Stimulated activated naive CD4-positive, alpha-beta T cell (primary cell): ENCODE data around the gene VCP.

Experiments
- DNase-seq, 6 experiments: peaks; one replicate each; lab custom pipeline; 2025; lab: John Stamatoyannopoulos, UW

The VCP gene

DNA sequence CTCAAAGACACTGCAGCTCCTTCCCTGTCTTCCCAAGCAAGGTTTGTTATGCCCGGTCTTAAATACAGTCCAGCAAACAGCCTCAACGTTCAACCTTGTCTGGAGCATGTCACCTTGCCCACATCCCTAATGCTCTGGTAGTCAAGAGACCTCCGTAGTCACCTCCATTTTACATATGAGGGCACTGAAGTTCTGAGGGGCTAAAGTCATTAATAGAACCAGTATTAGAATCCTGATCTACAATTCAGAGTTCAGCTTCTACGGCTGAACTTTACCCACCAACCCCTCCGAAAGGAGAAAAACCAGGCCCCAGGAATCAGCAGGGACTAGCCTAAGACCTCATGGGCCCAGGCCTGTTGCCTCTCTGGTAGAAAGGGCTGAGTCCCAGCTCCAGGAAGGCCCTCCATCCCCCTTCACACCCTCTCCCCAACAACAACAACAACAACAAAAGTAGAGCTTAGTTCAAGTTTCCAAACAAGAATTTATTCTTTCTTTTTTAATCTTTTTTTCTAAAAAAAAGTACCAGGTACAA is 31.3 kb upstream of the VCP start:
- DNase-seq: no peak

- peak; percentile 81 to 92 (median 88) for DNase-seq
These were observed 30.6 kb upstream of the VCP start, which contains the start of gene STOML2 for GRCh38 chr9:35102769-35103659. Gene STOML2, minus strand, starts transcription at chr9:35103131. Its CDS starts 37 bp downstream, at chr9:35103094.

- no peak for DNase-seq
These were observed 30.0 kb upstream of the VCP start for GRCh38 chr9:35102465-35102768.

GRCh38 chr9:35097573-35097972 is 25.1 kb upstream of the VCP start:
- DNase-seq: no peak

- DNase-seq: peak; percentile 82 to 98 (median 90)
These were observed 23.8 kb upstream of the VCP start, which contains the start of gene PIGO for GRCh38 chr9:35096035-35096849. Gene PIGO, minus strand, starts transcription at chr9:35096591. Its CDS starts 1,026 bp downstream, at chr9:35095565.

DNA sequence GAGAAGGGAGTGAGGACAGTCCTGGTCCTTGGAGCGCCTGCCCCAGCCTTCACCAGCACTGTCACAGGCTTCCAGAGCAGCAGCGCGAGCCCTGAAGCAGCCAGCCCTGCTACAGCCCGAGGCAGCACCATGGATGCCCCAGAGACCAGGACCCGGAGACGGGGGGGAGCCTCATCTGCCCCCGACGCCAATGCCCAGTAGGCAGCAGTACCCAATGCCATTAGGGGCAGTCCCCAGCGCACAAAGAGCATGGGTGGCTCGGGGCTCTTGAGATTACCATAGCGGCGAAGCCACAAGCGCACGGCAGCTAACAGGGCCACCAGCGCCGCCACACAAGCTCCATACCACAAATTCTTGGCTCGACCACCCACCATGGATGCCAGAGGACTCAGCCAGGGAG is 19.1 kb upstream of the VCP start:
- no peak for DNase-seq

- DNase-seq: no peak
These were observed 17.0 kb upstream of the VCP start for GRCh38 chr9:35089434-35089833.

DNA sequence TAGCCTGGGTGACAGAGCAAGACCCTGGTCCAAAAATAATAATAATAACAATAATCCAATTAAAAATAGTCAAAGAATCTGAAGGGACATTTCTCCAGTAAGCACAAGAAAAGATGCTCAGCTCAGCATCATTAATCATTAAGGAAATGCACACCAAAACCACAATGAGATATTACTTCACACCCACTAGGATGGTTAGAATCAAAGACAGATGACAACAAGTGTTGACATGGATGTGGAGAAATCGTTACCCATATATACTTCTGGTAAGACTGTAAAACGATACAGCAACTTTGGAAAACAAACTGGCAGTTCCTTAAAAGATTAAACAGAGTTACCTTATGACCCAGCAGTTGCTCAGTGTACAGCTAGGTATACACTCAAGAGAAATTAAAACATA is 12.7 kb upstream of the VCP start:
- DNase-seq: no peak

DNA sequence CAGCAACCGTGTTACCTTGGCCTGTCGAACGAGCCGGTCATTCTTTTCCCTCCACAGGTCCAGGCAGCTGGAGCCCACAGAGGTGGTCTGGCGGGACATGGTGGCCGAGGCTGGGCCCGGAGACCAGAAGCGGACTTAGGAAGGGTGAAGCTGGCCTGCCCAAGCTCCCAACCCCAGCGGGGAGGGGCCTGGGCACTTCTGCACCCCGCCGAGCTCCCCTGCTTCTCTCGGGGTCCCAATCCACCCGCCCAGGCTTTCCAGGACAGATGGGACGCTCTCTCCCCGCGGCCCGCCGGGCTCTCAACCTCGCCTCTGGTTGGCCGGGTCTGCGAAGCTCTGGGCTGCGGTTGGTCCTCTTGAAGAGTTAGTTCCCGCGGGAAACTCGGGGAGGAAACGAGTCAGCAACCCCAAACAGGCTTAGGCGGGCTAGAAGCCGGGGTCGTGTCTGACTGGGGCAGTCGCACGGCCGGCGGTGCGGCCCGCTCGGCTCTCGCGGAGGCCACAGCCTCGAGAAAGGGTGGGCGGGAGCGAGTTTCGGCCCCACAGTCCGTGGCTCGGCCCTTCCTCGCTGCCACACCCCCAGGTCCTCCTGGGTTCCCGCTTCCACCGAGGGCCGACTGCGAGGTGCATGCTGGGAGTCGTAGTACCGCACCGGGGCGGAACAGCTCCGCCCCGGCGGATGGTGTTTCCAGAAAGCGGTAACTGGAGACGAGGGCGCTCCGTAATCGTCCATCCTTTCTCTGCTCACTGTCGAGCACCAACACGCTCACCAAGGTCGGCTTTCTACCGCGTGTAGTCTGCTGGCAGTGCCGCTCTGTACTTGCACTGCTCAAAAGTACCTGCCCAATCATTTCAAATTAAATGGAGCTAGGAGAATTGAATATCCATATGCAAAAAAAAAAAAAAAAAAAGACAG is 7.3 kb upstream of the VCP start, which contains the start of gene FANCG:
Gene FANCG (minus strand): TSS at position 517 of the 916 bp plus-strand sequence. CDS start 418 bp downstream, at position 99.
- DNase-seq: peak; percentile 60 to 78 (median 70)

DNA sequence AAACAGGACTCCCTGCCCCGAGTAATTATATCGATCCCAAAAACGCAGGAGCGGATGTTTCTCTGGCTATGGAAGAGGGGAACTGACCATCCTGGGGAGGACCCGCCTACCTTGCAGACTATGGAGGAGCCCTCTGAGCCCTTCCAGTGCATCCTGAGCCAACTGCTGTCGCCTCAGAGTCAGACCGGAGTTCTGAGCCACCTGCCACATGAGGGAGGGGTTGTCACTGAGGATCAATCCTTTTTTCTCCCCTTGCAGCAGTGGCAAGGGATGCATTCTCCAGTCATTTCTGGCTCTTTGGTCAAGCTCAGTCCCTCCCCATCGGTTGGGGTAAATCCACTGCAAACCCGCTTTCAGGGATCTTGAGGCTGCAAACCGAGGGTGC is 6.6 kb upstream of the VCP start:
- no peak for DNase-seq

GRCh38 chr9:35078066-35078465 is 5.6 kb upstream of the VCP start:
- DNase-seq: no peak

DNA sequence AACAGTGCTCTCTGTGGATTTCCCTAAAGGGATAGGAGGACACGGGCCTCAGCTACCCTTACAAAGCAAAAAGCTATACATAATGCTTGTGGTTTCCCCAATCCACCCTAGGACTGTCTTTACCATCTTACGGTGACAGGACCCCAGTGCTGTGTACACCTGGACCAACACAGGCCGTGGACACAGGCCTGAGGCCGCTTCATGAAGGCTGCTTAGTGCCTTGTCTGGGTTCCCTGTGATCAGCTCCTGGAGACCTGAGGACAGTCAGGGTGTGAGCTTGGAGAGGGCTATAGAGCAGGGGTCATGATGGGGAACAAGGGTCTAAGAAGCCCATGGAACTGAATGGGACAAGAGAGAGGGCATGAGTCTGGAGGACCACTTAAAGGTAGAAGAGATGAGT is 4.4 kb upstream of the VCP start:
- no peak for DNase-seq

DNA sequence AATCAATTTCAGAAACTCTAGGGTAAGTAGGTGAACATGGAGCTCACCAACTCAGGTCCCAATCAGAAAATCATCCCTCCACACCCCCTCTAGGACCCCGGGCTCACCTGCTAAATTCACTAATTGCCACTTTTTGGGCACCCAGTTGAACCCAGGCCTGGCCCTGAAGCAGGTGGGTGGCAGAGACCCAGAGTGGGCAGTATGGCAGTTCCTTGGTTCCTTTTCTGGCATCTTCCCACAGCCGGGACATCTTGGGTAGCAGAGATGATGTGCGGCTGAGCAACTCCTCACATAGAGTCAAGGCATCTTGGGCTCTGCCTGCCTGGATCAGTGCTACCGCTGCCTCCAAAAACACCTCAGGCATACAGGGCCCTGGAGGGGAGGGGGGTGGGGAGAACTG is 2.9 kb upstream of the VCP start:
- no peak for DNase-seq

DNA sequence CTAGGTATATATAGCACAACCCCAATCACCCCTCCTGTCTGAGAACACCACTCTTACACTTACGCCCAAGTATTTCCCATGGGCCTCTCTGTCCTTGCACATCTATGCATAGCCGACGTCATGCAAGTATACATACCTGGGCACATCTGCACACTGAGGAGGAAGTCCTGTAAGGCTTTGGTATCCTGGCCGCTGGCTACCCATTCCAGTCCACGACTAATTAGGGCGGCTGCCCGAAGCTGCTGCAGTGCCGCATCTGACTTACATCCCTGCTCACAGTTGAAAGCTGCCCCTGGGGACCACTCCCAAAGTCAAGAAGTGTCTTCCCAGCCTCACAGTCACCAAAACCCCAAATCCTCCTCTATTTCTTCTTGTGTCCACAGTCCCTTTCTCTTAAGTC is 2.4 kb upstream of the VCP start:
- DNase-seq: no peak

- no peak for DNase-seq
These were observed 1.7 kb upstream of the VCP start for GRCh38 chr9:35074141-35074540.

DNA sequence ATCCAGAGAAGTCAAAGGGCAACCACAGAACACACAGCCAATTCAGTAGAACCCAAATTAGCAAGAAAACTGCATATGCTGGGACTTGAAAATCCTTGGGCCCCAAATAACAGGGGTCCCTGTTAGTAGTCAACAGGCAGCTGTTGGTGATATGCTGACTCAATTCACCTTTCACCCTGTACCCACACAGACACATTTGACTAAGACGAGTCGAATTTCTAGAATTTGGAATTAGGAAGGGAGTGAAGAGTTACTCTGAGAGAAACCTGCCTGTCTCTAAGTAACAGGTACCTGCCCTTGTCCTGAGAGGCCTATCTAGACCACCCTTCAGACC is 821 bp upstream of the VCP start:
- no peak for DNase-seq

DNA sequence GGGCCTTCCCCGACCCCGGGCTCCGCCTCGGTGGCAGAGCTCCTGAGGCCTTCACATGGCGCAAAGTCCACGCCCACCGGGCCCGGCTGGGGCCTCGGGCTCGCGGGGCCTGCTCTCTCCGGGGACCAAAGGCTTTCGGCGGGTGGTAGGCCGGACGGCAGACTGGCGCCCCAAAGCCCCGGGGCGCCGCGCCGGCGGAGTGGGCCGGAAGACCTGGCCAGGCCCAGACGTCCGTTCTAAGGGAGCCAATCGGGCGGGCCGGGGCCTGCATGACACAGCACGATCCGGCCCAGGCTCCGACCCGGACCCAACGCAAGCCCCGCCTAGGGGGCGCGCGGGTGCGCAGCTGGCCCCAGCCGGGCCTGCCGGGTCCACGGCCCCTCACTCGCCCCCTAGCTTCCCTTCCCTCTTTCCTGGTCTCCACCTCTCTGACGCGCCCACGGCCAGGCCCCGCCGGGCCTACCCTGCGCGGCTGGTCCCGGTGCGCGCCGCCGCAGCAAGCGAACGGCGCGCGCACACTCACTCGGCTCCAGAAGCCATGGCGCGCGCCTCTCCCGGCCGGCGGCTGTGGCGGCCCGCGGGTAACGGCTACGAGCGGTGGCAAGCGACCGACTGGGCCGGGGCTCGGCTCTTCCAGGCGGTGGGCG is 488 bp downstream of the VCP start:
- DNase-seq: peak; percentile 66 to 92 (median 82)

- DNase-seq: peak in 3 of 6 experiments; percentile 9 to 42 (median 12)
These were observed 1.3 kb downstream of the VCP start for GRCh38 chr9:35070823-35071813.

DNA sequence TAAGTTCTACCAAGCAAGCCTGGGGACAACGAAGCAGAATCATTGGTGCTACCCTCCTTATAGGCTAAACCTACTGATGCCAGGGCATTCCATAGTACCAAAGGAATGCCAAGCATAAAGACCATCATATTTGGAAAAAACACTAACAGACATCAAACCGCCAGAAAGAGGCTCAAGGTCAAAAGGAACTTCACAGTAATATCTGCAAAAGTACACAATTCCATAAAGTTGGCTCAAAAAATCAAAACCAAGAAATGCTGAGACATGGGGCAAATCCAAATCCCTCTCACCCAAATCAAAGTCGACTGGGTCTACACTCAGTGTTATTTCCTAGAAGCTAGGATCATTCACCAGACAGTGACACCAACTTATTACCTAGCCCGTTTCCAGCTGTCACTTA is 3.4 kb downstream of the VCP start:
- DNase-seq: no peak

DNA sequence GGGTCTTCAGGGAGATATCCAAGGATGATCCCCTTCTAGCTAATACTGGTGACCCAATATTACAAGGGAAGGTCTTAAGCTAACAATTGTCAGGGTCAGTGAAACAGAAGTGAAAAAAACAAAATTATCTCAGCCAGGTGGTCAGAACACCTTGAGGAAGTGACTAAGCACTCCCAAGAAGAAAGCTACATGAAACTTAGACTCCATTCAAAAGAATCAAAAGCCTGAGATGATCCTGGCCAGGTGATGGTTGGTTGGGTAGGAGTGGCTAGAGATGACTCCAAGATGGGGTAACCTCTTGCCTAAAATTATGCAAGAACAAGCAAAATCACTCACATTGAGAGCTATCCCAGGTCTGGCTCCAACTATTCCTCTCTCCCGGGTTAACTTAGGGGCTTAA is 5.4 kb downstream of the VCP start:
- no peak for DNase-seq
